Measurements from ENCODE around the gene BMP6. TPM values are rescaled to one million over a fixed set of nuclear protein-coding genes. Genes with fewer than 3 reads are reported as not detected.

Gene BMP6
- total RNA-seq, 4 donors from 2014 or later: 0.57 to 2.9 (median 1.1) TPM

GRCh38 chr6:7921632-7922092, 195.8 kb downstream of the BMP6 start:
- Histone ChIP-seq H3K9me3 (peaks cover 0 to 6% (median 6%) of the 10 kb centered on the region in 3 donors), H3K27me3 (no peaks in the 10 kb centered on the region), H3K4me3 (no peak overlapping the region), H3K4me1 (peaks cover 0 to 10% (median 4%) of the 10 kb centered on the region in 3 donors), H3K27ac (no peak overlapping the region), H3K36me3 (no peaks in the 10 kb centered on the region)
- no peak for DNase-seq
- TF ChIP-seq CTCF (IDR thresholded peaks at IDR 0.05) (no peak), POLR2A (IDR thresholded peaks at IDR 0.05) (no peak)
- WGBS, 2 donors: 77 to 84% methylated on average over 5 of the region's 5 CpGs
- intact Hi-C loops (cut with DNase I): no loop called here

GRCh38 chr6:7922596-7922995, 196.7 kb downstream of the BMP6 start:
- intact Hi-C loops (cut with DNase I): no loop called here
- Histone ChIP-seq H3K4me1 (peaks cover 0 to 10% (median 4%) of the 10 kb centered on the region in 3 donors), H3K27ac (no peak overlapping the region), H3K27me3 (no peaks in the 10 kb centered on the region), H3K36me3 (no peaks in the 10 kb centered on the region), H3K9me3 (peaks cover 0 to 6% (median 6%) of the 10 kb centered on the region in 3 donors), H3K4me3 (no peak overlapping the region)
- no peak for DNase-seq
- WGBS, 2 donors: 64 to 73% methylated on average over 1 of the region's 1 CpG
- TF ChIP-seq CTCF (IDR thresholded peaks at IDR 0.05) (no peak), POLR2A (IDR thresholded peaks at IDR 0.05) (no peak)

- Histone ChIP-seq H3K4me1 (peaks cover 0 to 6% (median 4%) of the 10 kb centered on the region in 3 donors), H3K27me3 (no peaks in the 10 kb centered on the region), H3K36me3 (no peaks in the 10 kb centered on the region), H3K4me3 (no peak overlapping the region), H3K27ac (no peak overlapping the region), H3K9me3 (peaks cover 0 to 6% (median 6%) of the 10 kb centered on the region in 3 donors)
- no peak for TF ChIP-seq POLR2A (IDR thresholded peaks at IDR 0.05)
- TF ChIP-seq CTCF (IDR thresholded peaks at IDR 0.05): no peak
- DNase-seq: no peak
- intact Hi-C loops (cut with DNase I): no loop called here
These were observed 199.0 kb downstream of the BMP6 start for GRCh38 chr6:7924867-7925266.

Other genes with a start within 250 kb of the BMP6 start
- gene DSP, start 184.4 kb upstream of the BMP6 start, total RNA-seq: 1,000 to 10,000 TPM in 3 of 4 donors, 100 to 1,000 TPM in 1; 712 to 1,491 (median 1,163) TPM
- gene SNRNP48, start 135.9 kb upstream of the BMP6 start, total RNA-seq: 10 to 100 TPM in 1 of 4 donors, 1 to 10 TPM in 3; 5.3 to 11.6 (median 8.7) TPM
- 100 to 1,000 TPM in 2 of 4 donors, 10 to 100 TPM in 2; 51.9 to 125 (median 104) TPM for gene TXNDC5, start 184.7 kb downstream of the BMP6 start, total RNA-seq

All from esophagus squamous epithelium (tissue), 5 donors.